ENCODE measurements around the gene SMIM15. TPM values are rescaled to one million over a fixed set of nuclear protein-coding genes. Genes with fewer than 3 reads are reported as not detected.

Gene SMIM15
- total and polyA plus RNA-seq, 11 donors: 8.0 to 39.3 (median 22.2) TPM

GRCh38 chr5:61180886-61181285 is 18.6 kb upstream of the SMIM15 start:
- no peak for ATAC-seq
- 61 to 68% (median 66%) methylated on average over 2 of the region's 2 CpGs for WGBS, 4 donors
- Histone ChIP-seq H3K27ac (no peak overlapping the region), H3K4me3 (peak overlapping the region in 9 of 12 donors; percentile 6 to 35 (median 20)), H3K27me3 (no peaks in the 10 kb centered on the region), H3K4me1 (peaks cover 0 to 5% (median 0%) of the 10 kb centered on the region in 12 donors), H3K9me3 (no peaks in the 10 kb centered on the region), H3K36me3 (no peaks in the 10 kb centered on the region)
- intact Hi-C loops (cut with DNase I): loop anchor here in 1 of 10 donors (10.0 kb wide), 1 partner anchor 144 kb away; no protein-coding TSS in a partner anchor
- TF ChIP-seq POLR2A (IDR thresholded peaks at IDR 0.05): no peak
- TF ChIP-seq CTCF (IDR thresholded peaks at IDR 0.05): no peak
- no peak for DNase-seq

GRCh38 chr5:61178702-61179101 is 16.4 kb upstream of the SMIM15 start:
- Histone ChIP-seq H3K9me3 (no peaks in the 10 kb centered on the region), H3K27ac (no peak overlapping the region), H3K36me3 (no peaks in the 10 kb centered on the region), H3K4me1 (peaks cover 0 to 5% (median 0%) of the 10 kb centered on the region in 12 donors), H3K27me3 (no peaks in the 10 kb centered on the region), H3K4me3 (no peak overlapping the region)
- intact Hi-C loops (cut with DNase I): loop anchor here in 1 of 10 donors (10.0 kb wide), 1 partner anchor 126 kb away; no protein-coding TSS in a partner anchor
- DNase-seq: no peak
- WGBS, 4 donors: 89 to 96% (median 92%) methylated on average over 4 of the region's 4 CpGs
- no peak for ATAC-seq
- TF ChIP-seq CTCF (IDR thresholded peaks at IDR 0.05) (no peak), POLR2A (IDR thresholded peaks at IDR 0.05) (no peak)

GRCh38 chr5:61177716-61178115 is 15.4 kb upstream of the SMIM15 start:
- no peak overlapping the region for H3K4me3 ChIP-seq
- peaks cover 0 to 5% (median 0%) of the 10 kb centered on the region in 12 donors for H3K4me1 ChIP-seq
- no peaks in the 10 kb centered on the region for H3K27me3 ChIP-seq
- WGBS, 4 donors: 91 to 95% (median 91%) methylated on average over 7 of the region's 7 CpGs
- H3K9me3 ChIP-seq: no peaks in the 10 kb centered on the region
- H3K36me3 ChIP-seq: no peaks in the 10 kb centered on the region
- no peak overlapping the region for H3K27ac ChIP-seq
- ATAC-seq (no peak), DNase-seq (no peak)
- TF ChIP-seq POLR2A (IDR thresholded peaks at IDR 0.05): no peak
- no peak for TF ChIP-seq CTCF (IDR thresholded peaks at IDR 0.05)
- intact Hi-C loops (cut with DNase I): loop anchor here in 1 of 10 donors (10.0 kb wide), 1 partner anchor 127 kb away; no protein-coding TSS in a partner anchor

GRCh38 chr5:61177070-61177469 is 14.8 kb upstream of the SMIM15 start:
- no peaks in the 10 kb centered on the region for H3K27me3 ChIP-seq
- no peaks in the 10 kb centered on the region for H3K9me3 ChIP-seq
- no peak overlapping the region for H3K4me3 ChIP-seq
- no peak for DNase-seq
- TF ChIP-seq POLR2A (IDR thresholded peaks at IDR 0.05): no peak
- no peak for TF ChIP-seq CTCF (IDR thresholded peaks at IDR 0.05)
- H3K27ac ChIP-seq: no peak overlapping the region
- 94 to 97% (median 96%) methylated on average over 3 of the region's 3 CpGs for WGBS, 4 donors
- H3K36me3 ChIP-seq: no peaks in the 10 kb centered on the region
- no peak for ATAC-seq
- intact Hi-C loops (cut with DNase I): loop anchor here in 1 of 10 donors (10.0 kb wide), 1 partner anchor 128 kb away; no protein-coding TSS in a partner anchor
- H3K4me1 ChIP-seq: peaks cover 0 to under 1% (median 0%) of the 10 kb centered on the region in 12 donors
